Neural progenitor cell (in vitro differentiated cells): Measurements from ENCODE around the gene ZNF793.

Experiments
- CTCF ChIP-seq: fragments of 200-600 bp; sonication (generic); IDR thresholded peaks from 2 replicates; pipeline ENCODE4 v1.5.1; 2017; ENCODE audit warnings: antibody characterized with exemption, mild to moderate bottlenecking
- EZH2phosphoT487 ChIP-seq: fragments of 200-600 bp; sonication (generic); IDR thresholded peaks from 2 replicates; pipeline ENCODE4 v1.6.1; 2017; ENCODE audit warnings: antibody characterized with exemption

GRCh38 chr19:37519890-37520289 is 13.2 kb downstream of the ZNF793 start:
- TF ChIP-seq CTCF: no peak
- TF ChIP-seq EZH2phosphoT487: no peak
